ENCODE data around the gene CCDC198.

CCDC198 gene, protein sequence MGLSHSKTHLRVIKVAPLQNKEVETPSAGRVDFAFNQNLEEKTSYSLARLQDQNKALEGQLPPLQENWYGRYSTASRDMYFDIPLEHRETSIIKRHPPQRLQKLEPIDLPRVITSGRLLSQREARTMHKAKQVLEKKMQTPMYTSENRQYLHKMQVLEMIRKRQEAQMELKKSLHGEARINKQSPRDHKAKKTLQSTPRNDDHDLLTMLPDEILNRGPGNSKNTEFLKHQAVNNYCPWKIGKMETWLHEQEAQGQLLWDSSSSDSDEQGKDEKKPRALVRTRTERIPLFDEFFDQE

DNA sequence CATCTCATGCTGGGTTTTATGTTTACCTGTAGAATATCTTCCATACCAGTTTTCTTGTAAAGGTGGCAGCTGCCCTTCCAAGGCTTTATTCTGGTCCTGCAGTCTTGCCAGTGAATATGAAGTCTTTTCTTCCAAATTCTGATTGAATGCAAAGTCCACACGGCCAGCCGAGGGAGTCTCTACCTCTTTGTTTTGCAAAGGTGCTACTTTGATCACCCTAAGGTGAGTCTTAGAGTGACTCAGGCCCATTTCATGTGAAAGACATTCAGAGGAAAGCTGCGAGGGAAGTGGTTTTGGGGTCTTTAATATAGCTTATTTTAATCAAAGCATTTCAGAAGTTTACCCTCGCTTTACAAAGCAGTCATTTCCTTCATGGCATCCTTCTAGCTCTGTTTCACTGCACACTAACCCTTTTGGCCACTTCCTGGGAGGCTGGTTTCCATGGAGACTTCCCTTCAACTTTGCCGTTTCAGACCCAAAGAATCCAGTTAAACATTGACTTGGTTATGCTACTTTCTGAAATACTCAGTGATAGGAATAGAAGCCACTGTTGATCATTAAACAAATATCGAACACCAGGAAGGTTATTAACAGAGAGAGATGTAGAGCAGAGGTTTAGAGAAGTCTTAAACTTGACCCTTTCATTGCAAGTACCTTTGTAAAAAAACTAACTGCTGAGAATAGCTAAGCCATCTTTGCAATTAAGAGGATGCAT, at the start of gene CCDC198:
TSS of gene CCDC198 (minus strand) at position 391 of the 715 bp plus-strand sequence. CDS start at position 249, 142 bp downstream.
- DNase-seq: no peak

- DNase-seq: peak; percentile 29
These were observed 39.6 kb upstream of the CCDC198 start for GRCh38 chr14:57533214-57533613.

GRCh38 chr14:57530571-57530970, 36.9 kb upstream of the CCDC198 start:
- DNase-seq: no peak

DNA sequence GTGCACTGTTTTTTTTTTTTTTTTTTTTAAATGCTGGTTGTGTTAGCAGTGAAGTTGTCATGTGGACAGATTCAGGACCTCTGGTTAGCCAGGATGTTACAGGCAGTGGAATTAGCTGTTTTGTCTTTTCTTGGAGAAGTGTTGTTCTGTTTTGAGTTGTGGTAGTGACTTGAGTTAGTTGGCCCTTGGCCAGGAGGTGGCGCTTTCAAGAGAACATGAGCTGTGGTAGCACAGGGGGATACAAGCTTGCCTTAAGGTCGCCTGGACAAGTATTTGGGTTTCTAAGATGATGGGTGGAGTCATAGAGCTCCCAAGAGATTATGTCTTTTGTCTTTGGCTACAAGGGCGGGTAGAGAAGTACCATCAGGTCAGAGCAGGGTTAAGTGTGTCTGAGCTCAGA, 33.3 kb upstream of the CCDC198 start:
- DNase-seq: no peak

GRCh38 chr14:57519043-57519442, 25.4 kb upstream of the CCDC198 start:
- no peak for DNase-seq

DNA sequence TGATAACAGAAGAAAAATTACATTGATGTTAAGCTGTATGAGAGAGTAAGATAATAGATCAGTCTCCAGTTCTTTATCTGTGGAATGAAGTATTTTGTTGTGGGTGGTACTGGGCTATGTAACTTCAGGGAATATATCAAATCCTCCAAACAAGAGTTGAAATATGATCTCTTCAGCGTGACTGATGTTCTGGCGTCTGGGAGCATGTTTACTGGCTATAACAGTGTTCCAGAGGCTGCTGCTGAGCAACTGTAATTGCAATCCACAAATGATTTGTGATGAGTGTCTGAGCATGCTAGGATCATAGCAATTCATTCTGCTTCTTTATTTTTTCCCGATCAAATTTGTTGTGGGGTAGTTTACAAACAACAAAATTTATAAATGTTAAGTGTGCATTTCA, 18.6 kb upstream of the CCDC198 start:
- peak; percentile 15 for DNase-seq

DNA sequence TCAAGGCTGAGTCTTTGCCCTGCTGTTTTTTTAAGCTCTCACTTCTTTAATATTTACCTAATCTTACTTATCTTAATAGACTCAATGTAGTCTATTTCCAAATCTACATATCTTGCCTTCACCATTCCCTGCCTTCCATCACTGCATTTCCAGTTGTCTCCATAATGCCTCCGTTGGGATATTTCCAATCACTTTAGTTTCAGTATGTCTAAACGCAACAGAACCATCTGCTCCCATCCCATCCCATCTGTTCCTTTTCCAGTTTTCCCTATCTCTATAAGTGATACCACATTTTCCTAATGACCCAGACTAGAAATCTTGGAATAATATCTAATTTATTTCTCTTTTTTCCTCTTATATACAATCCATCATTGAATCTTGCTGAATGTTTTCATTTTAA, 15.1 kb upstream of the CCDC198 start:
- DNase-seq: no peak

DNA sequence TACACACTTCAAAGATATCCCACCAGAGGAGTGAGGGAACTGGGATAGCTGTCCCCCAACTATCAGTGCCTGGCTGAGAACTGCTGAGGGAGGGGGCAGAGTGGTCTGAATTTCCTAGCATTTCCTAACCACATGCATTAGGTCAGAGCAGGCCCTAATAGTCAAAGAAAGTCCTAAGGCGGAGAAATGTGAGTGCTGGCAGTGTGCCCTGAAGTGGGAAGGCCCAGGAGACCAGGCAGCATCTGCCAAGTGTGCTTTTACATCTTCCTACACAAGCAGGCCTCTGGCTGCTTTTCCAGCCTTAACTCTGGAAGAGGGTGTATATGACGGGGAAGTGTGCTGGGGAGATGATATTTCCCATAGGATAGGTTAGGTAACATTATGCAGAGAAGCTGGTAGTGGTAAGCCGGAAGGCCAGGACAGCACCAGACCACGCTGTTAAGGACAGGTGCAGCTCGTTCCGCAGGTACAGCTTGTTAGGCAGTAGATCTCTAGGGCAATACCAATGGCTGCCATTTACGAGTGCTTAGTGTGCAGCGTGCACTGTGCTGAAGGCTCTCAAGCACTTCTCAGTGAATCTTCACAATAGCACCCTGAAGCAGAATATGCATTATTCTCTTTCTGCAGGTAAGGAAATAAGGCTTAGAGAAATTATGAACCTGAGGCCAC, 9.1 kb upstream of the CCDC198 start:
- no peak for DNase-seq

GRCh38 chr14:57501039-57501557, 7.4 kb upstream of the CCDC198 start:
- no peak for DNase-seq

GRCh38 chr14:57498659-57499058, 5.0 kb upstream of the CCDC198 start:
- no peak for DNase-seq

- no peak for DNase-seq
These were observed 4.4 kb upstream of the CCDC198 start for GRCh38 chr14:57498035-57498434.

DNA sequence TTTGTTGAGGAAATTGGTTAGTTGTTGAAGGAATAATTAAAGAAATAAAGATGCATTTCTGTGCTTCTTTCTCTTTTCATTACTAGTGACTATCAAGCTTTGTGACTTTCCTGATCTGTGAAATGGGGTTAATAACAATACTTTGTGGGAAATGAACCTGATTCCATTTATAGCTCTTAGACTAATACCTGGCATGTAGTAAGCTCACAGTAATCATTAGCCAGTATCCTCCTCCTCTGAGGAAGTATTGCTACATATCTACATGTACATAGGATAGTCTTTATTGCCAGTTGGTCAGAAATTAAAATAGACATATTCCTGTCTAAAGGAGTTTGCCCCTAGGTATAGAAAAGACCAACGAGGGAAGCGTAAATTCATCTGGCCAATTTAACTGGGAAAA, 1.8 kb upstream of the CCDC198 start:
- DNase-seq: no peak

GRCh38 chr14:57492859-57493258, 798 bp downstream of the CCDC198 start:
- DNase-seq: no peak

GRCh38 chr14:57491640-57492039, 2.0 kb downstream of the CCDC198 start:
- DNase-seq: no peak

DNA sequence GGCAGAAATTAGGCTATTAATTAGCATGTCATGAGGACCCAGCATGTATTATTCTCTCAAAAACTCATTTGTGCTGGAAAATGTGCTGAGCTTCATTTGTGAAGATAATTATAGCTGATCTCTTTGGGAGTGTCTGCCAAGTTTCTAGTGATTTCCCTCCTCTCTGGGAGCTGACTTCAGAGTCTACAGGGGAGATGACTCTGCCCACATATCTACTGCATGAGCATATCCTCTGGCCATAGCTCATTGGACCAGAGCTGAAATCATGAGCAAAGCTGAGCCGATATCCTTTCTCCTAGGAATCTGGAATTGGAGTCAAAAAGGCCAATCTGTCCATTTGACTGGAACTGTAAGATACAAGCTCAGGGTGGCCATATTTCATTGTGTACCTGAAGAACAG, 5.9 kb downstream of the CCDC198 start:
- no peak for DNase-seq

DNA sequence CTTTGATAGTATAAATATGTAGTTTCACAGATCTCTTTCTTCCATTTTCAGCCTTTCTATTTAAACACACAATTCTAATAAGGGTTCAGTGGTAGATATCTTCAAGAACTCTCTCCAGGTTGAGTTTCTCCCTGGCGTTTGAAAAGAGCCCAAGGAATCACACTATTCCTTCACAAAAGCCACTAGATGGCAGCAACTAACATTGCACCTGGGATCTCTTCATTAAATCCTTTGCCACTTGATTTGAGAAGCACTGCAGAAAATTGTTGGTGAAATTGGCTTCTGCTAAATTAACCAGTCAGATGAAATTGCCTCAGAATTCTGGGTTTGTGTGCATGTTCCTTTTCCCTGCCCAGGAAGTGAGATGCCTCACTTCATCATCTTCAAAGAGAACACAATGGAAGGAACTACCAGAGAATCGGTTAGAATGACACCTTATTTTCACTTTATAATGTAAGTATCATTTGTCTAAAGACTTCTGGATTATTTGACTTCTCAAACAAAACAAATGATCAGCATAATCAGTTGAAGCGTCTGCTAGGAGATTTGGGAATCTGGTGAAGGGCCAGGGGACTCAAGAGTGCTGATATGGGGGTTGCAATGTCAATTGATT, 6.8 kb downstream of the CCDC198 start:
- DNase-seq: peak; percentile 44

DNA sequence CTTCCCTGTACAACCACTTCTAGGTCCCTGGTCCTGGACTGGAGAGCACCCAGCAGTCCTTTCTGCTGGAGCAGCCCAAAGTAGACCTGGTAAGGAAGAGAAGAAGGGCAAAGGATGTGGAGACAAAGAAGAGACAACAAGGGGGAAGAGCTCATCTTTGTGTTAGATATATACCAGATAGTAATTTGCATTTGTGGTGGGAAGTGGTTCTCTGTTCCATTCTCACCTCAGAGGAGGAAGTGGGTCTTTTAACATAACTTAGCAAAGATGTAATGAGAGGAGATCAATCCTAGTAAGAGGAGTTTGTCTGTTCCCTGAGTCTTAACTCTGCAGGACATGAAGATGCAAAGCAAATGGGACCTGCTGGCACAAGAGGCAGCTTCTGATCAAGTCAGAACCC, 8.0 kb downstream of the CCDC198 start:
- no peak for DNase-seq

GRCh38 chr14:57482120-57482519, 11.5 kb downstream of the CCDC198 start:
- no peak for DNase-seq

GRCh38 chr14:57480051-57480450, 13.6 kb downstream of the CCDC198 start:
- no peak for DNase-seq

GRCh38 chr14:57479197-57479596, 14.5 kb downstream of the CCDC198 start:
- DNase-seq: no peak

DNA sequence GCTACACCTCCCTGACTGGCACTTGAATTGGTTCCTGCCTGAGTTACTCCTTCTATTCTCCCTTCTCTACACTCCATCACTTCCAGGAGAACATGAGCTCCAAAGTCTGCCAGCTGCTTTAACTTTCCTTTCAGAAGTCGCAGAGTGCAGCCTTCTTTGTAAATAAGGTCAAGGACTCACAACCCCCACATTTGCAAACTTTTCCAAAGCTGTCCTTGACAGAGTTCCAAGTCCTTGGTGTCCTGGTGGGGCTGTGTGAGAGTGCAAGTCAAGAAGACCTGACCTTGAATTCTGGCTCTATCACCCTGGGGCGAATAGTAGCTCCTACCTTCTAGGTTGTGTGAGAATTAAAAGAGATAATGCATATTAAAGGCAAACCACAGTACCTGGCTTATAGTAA, 15.6 kb downstream of the CCDC198 start:
- no peak for DNase-seq

DNA sequence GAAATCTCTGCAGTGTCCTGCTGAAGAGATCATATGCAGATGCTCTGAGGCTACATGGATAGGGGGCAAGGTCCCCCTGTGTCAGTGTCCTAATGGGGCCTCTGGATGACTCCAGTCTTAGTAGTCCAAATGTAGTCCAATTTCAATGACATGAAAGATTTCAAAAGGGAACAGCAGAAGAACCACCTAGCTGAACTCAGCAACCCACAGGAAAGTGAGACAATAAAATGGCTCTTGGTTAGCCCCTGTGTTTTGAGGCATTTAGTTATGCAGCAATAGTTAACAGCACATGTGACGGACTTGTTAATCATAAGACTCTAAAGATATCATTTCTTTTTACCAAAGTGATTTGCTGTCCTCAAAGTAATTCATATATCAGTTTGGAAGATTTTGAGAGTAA, 22.7 kb downstream of the CCDC198 start:
- DNase-seq: no peak

DNA sequence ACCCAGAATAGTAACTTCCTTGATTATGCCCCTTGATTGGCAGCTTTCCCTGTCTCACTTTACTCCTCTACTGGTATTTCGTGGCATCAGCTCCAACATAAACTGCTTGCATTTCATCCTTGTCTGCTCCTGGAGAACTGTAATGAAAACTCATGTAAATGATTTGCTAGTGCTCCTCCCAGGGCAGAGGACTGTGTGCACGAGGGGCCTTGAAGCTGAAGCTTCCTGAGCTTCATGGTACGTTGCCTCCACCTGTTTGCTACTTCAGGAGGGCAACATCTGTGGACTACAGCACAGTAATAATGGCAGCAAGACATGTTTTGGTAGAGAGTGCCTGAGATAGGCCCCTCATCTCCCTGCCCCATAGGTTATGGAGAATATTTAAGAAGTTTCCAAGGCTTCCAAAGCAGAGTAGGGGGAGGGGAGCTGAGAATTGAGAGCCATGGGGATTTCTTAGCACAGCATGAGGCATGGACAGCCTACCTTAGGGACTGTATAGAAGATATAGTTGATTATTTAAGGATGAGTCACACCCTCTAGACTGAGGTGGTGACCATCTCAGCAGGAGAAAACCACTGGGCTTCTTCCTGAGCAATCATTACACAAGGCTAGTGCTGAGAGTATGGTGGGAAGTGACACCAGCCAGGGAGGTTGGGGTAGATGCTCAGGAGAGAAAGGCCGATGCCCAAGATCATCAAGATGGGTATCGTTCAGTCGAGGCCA, 29.5 kb downstream of the CCDC198 start:
- no peak for DNase-seq
